ENCODE results near the gene JMJD8.

The JMJD8 gene, protein sequence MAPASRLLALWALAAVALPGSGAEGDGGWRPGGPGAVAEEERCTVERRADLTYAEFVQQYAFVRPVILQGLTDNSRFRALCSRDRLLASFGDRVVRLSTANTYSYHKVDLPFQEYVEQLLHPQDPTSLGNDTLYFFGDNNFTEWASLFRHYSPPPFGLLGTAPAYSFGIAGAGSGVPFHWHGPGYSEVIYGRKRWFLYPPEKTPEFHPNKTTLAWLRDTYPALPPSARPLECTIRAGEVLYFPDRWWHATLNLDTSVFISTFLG

GRCh38 chr16:684071-684794 is at the start of gene JMJD8:
JMJD8 (minus strand) TSS chr16:684334; CDS start chr16:684319, 15 bp downstream.
- DNase-seq (ENCODE audit: low read depth in 2 of 2): peak; percentile 91 to 94

- DNase-seq (ENCODE audit: low read depth in 2 of 2): no peak
Observed at GRCh38 chr16:733382-734207, 49.5 kb upstream of the JMJD8 start.

DNA sequence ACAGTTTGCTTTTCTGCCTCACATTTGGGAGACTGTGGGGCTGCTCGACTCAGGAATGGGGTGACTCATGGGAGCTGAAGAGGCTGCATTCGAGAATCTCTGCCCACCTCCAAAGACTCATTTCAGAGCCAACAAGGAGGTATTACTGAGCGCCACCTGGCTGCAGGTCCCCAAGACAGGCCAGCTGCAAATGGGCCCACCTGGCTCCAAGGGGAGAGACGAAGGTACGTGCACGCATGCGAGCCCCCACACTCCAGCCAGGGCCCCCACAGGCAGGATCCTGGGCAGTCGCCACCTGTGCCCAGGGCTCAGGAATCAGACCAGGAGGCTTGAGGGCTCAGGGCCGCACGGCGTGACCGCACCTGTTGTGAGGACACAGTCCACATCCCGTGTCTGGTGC is 48.8 kb upstream of the JMJD8 start:
- DNase-seq (ENCODE audit: low read depth in 2 of 2): no peak

DNA sequence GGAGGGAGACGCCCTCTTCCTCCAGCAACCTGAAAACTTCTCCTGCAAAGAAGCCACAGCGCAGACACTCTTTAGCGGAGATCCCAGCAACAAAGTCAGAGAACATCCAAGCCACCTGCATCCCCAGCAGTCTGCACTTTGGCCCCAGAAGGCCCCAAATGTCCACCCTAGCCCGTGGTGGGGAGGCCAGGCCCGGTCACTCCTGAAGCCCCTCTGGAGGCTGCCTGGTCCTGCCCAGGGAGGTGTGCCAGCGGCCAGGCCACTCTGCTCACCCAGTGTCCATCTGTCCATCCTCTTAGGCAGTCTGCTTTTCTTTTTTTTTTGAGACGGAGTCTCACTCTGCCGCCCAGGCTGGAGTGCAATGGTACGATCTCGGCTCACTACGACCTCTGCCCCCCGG is 48.2 kb upstream of the JMJD8 start:
- no peak for DNase-seq (ENCODE audit: low read depth in 2 of 2)

DNA sequence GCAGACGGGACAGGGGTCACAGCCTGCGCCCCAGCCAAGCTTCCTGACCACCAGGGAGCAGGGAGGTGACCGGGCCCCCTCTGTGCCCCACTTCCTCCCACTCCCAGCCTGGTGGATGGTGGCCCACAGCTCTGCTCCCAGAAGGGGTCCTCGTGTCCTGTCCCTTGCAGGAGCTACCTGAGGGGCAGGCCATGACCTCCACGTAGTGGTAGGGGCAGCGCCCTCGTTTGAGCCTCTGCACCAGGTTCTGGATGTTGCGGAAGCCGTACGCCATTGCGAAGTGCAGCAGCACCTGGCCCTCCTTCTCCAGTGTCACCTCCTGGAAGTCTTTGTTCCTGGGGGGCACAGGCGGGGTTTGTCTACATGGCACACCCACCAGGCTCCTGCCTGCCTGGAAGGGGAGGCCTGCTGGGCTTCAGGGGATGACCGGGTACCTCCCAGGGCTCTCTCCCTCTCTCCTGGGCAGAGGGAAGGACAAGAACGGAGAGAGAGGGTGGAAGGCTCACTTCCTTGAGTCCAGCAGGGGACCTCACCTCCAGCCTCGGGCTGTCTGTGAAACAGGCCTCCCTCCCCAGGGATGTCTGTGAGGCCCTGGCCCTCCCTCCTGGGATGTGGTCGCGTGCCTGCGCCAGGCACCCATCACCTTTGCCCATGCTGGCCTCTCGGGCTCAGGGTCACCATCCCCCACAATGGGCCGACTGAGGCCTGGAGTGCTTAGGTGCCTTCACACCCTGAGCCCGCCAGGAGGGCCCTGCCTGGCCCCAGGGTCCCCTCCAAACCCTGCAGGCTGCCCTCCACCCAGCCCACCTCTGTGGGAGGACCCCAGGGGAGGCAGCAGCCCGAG is 46.8 kb upstream of the JMJD8 start:
- DNase-seq (ENCODE audit: low read depth in 2 of 2): no peak

DNA sequence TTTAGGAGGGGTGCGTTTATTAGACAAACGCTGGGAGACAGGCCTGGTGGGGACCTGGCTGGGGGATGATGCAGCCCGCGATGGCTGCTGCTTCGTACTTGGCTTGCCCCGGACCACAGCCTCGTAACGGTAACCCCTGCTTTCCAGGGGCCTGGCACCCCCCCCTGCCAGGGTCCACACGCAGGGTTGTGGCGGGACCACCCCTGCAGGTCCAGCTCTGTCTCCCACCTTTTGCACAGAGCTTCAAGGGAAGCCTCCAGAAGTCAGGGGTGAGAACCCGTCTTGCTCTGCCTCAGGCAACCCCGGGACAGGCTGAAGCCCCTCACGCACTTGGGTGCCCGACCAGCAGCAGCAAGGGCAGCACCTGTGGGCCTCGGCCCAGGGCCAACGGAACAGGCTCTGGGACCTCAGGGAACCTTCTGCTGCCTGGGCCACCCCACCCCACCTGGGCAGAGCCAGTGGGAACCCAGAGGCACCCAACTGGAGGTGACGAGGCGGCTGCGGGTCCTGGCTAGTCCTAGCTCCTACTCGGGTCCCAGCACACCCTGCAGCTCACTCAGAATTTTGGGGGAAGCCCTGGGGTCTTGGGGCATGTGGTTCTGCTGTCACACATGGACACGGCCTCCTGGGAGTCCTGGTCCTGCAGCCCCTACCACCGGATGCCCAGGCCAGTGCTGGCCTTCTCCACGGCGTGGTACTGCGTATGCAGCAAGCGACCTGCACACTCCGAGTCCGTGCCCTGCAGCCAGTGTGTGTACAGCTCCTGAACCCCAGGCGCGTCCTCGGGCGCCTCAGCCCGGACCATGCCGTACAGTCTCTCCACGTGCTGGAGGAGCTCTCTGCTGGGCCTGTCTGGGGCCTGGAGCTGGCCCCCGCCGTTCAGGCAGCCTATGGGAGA is 45.9 kb upstream of the JMJD8 start:
- no peak for DNase-seq (ENCODE audit: low read depth in 2 of 2)

- DNase-seq (ENCODE audit: low read depth in 2 of 2): no peak
Observed at GRCh38 chr16:728890-729744, 45.0 kb upstream of the JMJD8 start.

DNA sequence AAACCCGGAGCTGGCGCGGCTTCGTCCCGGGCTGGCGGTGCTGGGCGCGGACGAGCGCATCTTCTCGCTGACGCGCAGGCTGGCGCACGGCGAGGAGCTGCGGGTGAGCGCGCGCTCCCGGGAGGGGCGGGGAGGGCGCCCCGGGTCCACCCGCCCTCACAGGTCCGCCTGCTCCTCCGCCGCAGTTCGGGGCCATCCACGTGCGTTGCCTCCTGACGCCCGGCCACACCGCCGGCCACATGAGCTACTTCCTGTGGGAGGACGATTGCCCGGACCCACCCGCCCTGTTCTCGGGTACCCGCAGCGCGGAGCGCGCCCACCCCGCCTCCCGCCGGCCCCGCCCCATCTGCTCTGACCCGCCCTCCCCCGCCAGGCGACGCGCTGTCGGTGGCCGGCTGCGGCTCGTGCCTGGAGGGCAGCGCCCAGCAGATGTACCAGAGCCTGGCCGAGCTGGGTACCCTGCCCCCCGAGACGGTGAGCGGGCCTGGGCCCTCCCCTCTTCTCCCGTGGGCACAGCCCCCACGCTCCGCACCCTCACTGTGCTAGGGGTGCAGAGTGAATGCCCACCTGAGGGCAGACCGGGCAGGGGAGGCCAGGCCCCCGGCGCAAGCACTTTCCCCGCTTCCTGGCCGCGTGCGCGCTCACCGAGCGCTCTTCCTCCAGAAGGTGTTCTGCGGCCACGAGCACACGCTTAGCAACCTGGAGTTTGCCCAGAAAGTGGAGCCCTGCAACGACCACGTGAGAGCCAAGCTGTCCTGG is 44.2 kb upstream of the JMJD8 start:
- DNase-seq (ENCODE audit: low read depth in 2 of 2): peak in 1 of 2 donors; percentile 49

GRCh38 chr16:727291-727977 is 43.3 kb upstream of the JMJD8 start:
- DNase-seq (ENCODE audit: low read depth in 2 of 2): no peak

- DNase-seq (ENCODE audit: low read depth in 2 of 2): peak; percentile 37 to 45
Observed at GRCh38 chr16:726438-727290, 42.5 kb upstream of the JMJD8 start, which contains the start of the genes CCDC78 and HAGHL. CCDC78 (minus strand) TSS chr16:726443; CDS start chr16:726367, 76 bp downstream. HAGHL (plus strand) TSS chr16:727106; CDS start chr16:727510, 404 bp downstream.

GRCh38 chr16:726188-726437 is 42.0 kb upstream of the JMJD8 start:
- no peak for DNase-seq (ENCODE audit: low read depth in 2 of 2)

- no peak for DNase-seq (ENCODE audit: low read depth in 2 of 2)
Observed at GRCh38 chr16:725463-726187, 41.5 kb upstream of the JMJD8 start.

GRCh38 chr16:725041-725376 is 40.9 kb upstream of the JMJD8 start:
- DNase-seq (ENCODE audit: low read depth in 2 of 2): no peak

GRCh38 chr16:724188-725040 is 40.3 kb upstream of the JMJD8 start:
- no peak for DNase-seq (ENCODE audit: low read depth in 2 of 2)

DNA sequence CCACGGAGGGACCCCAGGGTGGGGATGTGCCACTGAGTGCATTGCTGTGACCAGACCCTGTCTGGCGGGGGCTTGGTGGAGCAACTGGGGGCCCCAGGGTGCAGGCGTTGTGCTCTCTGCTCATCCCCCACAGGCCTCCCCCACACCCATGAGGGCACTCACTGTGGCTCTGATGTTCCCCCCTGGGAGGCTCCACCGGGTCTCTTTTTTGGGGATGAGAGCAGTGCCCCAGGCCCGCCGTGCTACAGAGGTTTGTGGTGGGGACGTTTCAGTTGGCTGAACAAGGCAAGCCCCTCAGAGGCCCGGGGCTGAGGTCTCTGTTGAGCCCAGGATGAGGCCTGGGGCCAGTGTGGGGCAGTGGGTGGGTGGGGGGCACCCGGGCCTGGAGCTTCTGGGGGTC is 39.6 kb upstream of the JMJD8 start:
- DNase-seq (ENCODE audit: low read depth in 2 of 2): no peak

Data from stimulated activated CD8-positive, alpha-beta memory T cell treated with anti-CD3 and anti-CD28 coated beads, Interleukin-15, amount 100 ng/mL, for 4 hours (primary cell).